Measurements from ENCODE around the gene AKTIP.
"Not testable (repeated sequence)": the region's sequence is repeated elsewhere in the genome, so short reads cannot be mapped to it uniquely, and the experiment has no call there.

The AKTIP gene

GRCh38 chr16:53515811-53516210 is 12.8 kb upstream of the AKTIP start:
- no peak for DNase-seq (ENCODE audit: low read depth in 2 of 2, low spot score in 1 of 2)

GRCh38 chr16:53515259-53515658 is 12.2 kb upstream of the AKTIP start:
- no peak for DNase-seq (ENCODE audit: low read depth in 2 of 2, low spot score in 1 of 2)

DNA sequence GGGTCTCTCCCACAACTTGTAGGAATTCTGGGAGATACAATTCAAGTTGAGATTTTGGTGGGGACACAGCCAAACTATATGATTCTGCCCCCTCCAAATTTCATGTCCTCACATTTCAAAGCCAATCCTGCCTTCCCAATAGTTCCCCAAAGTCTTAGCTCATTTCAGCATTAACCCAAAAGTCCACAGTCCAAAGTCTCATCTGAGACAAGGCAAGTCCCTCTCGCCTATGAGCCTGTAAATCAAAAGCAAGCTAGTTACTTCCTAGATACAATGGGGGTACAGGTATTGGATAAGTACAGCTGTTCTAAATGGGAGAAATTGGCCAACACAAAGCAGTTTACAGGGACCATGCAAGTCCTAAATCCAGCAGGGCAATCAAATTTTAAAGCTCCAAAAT is 9.8 kb upstream of the AKTIP start:
- not testable (repeated sequence) for DNase-seq (ENCODE audit: low read depth in 2 of 2, low spot score in 1 of 2)

- DNase-seq (ENCODE audit: low read depth in 2 of 2, low spot score in 1 of 2) = no peak
Measured at GRCh38 chr16:53511403-53512280, 8.6 kb upstream of the AKTIP start.

GRCh38 chr16:53511084-53511402 is 8.0 kb upstream of the AKTIP start:
- no peak for DNase-seq (ENCODE audit: low read depth in 2 of 2, low spot score in 1 of 2)

GRCh38 chr16:53510704-53511070 is 7.7 kb upstream of the AKTIP start:
- no peak for DNase-seq (ENCODE audit: low read depth in 2 of 2, low spot score in 1 of 2)

- no peak for DNase-seq (ENCODE audit: low read depth in 2 of 2, low spot score in 1 of 2)
Measured at GRCh38 chr16:53509906-53510703, 7.1 kb upstream of the AKTIP start.

DNA sequence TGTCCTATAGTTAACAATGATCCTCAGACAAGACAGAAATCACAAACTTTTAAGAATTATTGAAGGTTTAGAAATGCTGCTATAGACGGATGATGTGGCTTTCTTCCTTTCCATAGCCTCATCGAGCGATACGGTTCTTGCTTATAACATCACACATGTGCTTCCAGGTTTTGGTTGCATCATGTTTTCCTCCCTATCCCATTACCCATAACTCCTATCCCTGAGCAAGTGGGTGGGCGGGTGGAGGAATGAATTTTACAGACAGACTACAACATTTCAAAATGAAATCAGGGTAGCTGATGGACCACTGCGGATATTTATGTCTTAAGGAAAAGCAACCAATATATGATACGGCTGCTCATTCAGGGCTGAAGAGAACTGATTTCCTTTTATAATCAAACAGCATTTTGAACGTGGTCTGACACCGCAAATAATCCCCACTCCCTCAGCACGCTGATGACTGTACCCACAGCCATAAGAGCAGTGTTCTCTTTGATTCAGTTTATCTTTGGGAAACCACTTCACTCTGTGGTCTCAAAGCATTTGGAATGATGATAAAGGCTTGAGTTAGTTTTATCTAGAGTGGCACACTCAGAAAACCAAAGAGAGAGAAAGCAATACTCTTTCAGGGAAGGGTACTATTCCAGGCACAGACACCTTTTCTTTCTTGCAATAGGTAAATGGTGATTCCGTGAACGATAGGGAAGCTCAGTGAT is 4.6 kb upstream of the AKTIP start:
- no peak for DNase-seq (ENCODE audit: low read depth in 2 of 2, low spot score in 1 of 2)

- DNase-seq (ENCODE audit: low read depth in 2 of 2, low spot score in 1 of 2) = no peak
Measured at GRCh38 chr16:53506254-53506653, 3.2 kb upstream of the AKTIP start.

DNA sequence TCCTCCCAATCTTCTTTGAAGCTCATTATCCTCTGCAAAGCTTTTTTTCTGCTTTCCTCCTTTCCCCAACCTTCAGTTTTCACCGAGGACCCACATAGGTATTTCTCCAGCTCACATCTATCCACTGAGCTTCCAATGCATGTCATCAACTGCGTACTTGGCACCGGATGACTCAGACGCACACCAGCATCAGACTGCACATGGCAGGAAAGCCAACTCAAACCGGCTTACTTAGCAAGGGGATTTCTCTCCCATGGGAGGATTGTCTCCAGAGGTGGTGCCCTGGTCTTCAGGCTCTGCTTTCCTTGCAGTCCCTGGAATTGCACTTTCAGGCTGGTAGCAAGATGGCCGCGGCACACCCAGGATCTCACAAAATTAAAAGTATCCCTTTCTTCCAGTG is 1.7 kb upstream of the AKTIP start:
- DNase-seq (ENCODE audit: low read depth in 2 of 2, low spot score in 1 of 2) = no peak

GRCh38 chr16:53503991-53504663 is 1.1 kb upstream of the AKTIP start:
- DNase-seq (ENCODE audit: low read depth in 2 of 2, low spot score in 1 of 2) = no peak

DNA sequence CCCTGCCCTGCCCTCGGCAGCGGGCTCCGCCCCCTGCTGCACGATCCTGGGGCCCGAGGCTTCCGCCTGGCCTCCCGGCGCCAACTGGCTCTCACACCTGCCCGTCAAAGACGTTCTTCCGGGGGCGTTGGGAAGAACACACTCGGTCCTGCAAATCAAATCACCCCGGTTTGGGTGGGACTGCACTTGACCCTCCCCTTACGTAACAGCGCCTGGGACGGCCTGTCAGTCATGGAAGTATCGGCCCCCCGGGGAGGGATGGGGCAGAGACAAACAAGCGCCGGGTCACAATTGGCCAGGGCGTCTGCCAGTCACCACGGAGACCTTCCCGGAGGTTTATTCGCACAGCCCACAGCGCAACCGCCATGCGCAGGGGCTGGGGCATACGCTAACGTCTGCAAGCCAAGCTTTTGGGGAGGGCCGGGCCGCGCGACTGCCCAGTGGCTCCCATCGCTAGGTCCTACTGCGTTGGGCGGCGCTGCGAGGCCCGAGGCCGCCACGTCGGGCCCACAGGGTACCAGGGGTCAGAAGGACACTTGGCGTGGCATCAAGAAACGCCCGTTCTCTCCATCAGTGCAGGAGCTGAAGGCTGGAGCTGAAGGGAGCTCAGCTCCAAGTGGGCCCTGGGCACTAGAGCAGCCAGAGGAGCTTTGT is 388 bp upstream of the AKTIP start:
- peak; percentile 98 to 100 for DNase-seq (ENCODE audit: low read depth in 2 of 2, low spot score in 1 of 2)

GRCh38 chr16:53501216-53501859 is 1.7 kb downstream of the AKTIP start:
- no peak for DNase-seq (ENCODE audit: low read depth in 2 of 2, low spot score in 1 of 2)

GRCh38 chr16:53498984-53499383 is 4.0 kb downstream of the AKTIP start:
- DNase-seq (ENCODE audit: low read depth in 2 of 2, low spot score in 1 of 2) = no peak

- DNase-seq (ENCODE audit: low read depth in 2 of 2, low spot score in 1 of 2) = no peak
Measured at GRCh38 chr16:53495325-53495724, 7.7 kb downstream of the AKTIP start.

GRCh38 chr16:53494636-53495035 is 8.4 kb downstream of the AKTIP start:
- DNase-seq (ENCODE audit: low read depth in 2 of 2, low spot score in 1 of 2) = no peak

DNA sequence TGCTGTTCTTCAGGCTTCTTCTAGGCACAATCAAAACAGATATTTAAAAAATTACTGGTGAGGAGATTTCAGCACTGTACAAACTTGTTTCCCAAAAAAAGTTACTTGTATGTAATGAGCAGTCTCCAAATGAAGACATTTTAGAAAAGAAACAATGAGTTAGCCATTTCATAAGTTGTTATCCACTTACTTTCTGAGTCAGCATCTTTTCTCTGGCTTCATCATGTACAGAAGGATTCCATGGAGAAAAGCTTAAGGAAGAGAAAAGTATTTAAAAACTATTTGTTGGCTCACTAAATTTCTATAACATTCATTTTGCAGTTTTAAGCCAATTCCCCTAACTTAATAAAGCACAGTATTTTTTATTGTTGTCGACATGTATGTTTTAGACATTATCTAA is 10.5 kb downstream of the AKTIP start:
- DNase-seq (ENCODE audit: low read depth in 2 of 2, low spot score in 1 of 2) = no peak

- DNase-seq (ENCODE audit: low read depth in 2 of 2, low spot score in 1 of 2) = no peak
Measured at GRCh38 chr16:53489755-53490154, 13.3 kb downstream of the AKTIP start.

- DNase-seq (ENCODE audit: low read depth in 2 of 2, low spot score in 1 of 2) = no peak
Measured at GRCh38 chr16:53486230-53486629, 16.8 kb downstream of the AKTIP start.

- no peak for DNase-seq (ENCODE audit: low read depth in 2 of 2, low spot score in 1 of 2)
Measured at GRCh38 chr16:53484542-53484941, 18.5 kb downstream of the AKTIP start.

All from stimulated activated CD8-positive, alpha-beta memory T cell treated with anti-CD3 and anti-CD28 coated beads, Interleukin-4, amount 100 ng/mL, for 4 hours (primary cell).